K562 (cell line): ENCODE results near the gene PSMD9. TPM values are rescaled to one million over a fixed set of nuclear protein-coding genes. Genes with fewer than 3 reads are reported as not detected.
A peak's percentile ranks its signal among the peaks of the same experiment; 100 is the strongest.

Source experiments
- BRD9 ChIP-seq: fragments of 450-650 bp; IDR thresholded peaks from 2 replicates; pipeline ENCODE4 v1.6.1; 2018; ENCODE audit warnings: low read depth; ENCODE audit not compliant: partially characterized antibody
- CC2D1A ChIP-seq: fragments of 450-650 bp; IDR thresholded peaks from 2 replicates; pipeline ENCODE4 v1.6.1; 2017; ENCODE audit warnings: mild to moderate bottlenecking
- DDX20 ChIP-seq: fragments of 450-650 bp; IDR thresholded peaks from 2 replicates; pipeline ENCODE4 v1.6.1; 2016; ENCODE audit warnings: missing genetic modification characterization, low read depth, mild to moderate bottlenecking, missing compliant biosample characterization, moderate library complexity
- DMBX1 ChIP-seq: fragments of 250-450 bp; sonication (Bioruptor Pico); IDR thresholded peaks from 2 replicates; pipeline ENCODE4 v1.8.0; 2022; ENCODE audit warnings: inconsistent platforms, mild to moderate bottlenecking, moderate library complexity, borderline replicate concordance
- FOXA3 ChIP-seq, 2 experiments: fragments of 450-650 bp in 1 of 2; sonication (generic) in 1 of 2; formaldehyde crosslinking; IDR thresholded peaks in 1 of 2; conservative IDR thresholded peaks in 1 of 2; 2 replicates each; pipeline versions ENCODE4 v1.4.0 to v1.8.0; 2020 to 2022; ENCODE audit warnings: mild to moderate bottlenecking in 2 of 2, missing genetic modification reagents in 1 of 2
- GATA2 ChIP-seq: sonication (generic); formaldehyde crosslinking; IDR thresholded peaks from 2 replicates; pipeline ENCODE4 v1.4.0; 2020; ENCODE audit warnings: mild to moderate bottlenecking, missing genetic modification reagents
- HDAC2 ChIP-seq: fragments of 450-650 bp; IDR thresholded peaks from 2 replicates; pipeline ENCODE4 v1.6.1; 2016; ENCODE audit warnings: mild to moderate bottlenecking
- HDAC8 ChIP-seq: fragments of 450-650 bp; IDR thresholded peaks from 2 replicates; pipeline ENCODE4 v1.6.1; 2016; ENCODE audit warnings: mild to moderate bottlenecking, missing genetic modification characterization, moderate library complexity, missing compliant biosample characterization
- HDGF ChIP-seq: fragments of 450-650 bp; IDR thresholded peaks from 2 replicates; pipeline ENCODE4 v1.6.1; 2016
- HLTF ChIP-seq: fragments of 450-650 bp; IDR thresholded peaks from 2 replicates; pipeline ENCODE4 v1.6.1; 2016
- HSF4 ChIP-seq: fragments of 250-450 bp; sonication (Bioruptor Pico); IDR thresholded peaks from 2 replicates; pipeline ENCODE4 v2.1.2; 2022; ENCODE audit warnings: mild to moderate bottlenecking, moderate library complexity, borderline replicate concordance
- ID3 ChIP-seq, 2 experiments: fragments of 250-450 bp in 1 of 2; fragments of 450-650 bp in 1 of 2; sonication (Bioruptor Pico) in 1 of 2; IDR thresholded peaks; 2 replicates each; pipeline versions ENCODE4 v1.6.1 to v1.8.0; 2016 to 2021; ENCODE audit warnings: mild to moderate bottlenecking in 2 of 2, moderate library complexity in 2 of 2, missing compliant biosample characterization in 1 of 2, missing genetic modification characterization in 1 of 2
- MECOM ChIP-seq: fragments of 250-450 bp; sonication (Bioruptor Pico); IDR thresholded peaks from 2 replicates; pipeline ENCODE4 v1.8.0; 2022; ENCODE audit warnings: inconsistent platforms
- NKRF ChIP-seq: fragments of 450-650 bp; IDR thresholded peaks from 2 replicates; pipeline ENCODE4 v1.6.1; 2016; ENCODE audit warnings: borderline replicate concordance
- NR2F6 ChIP-seq: fragments of 450-650 bp; formaldehyde crosslinking; IDR thresholded peaks from 2 replicates; pipeline ENCODE4 v1.4.0; 2020; ENCODE audit warnings: mild to moderate bottlenecking
- PHF20 ChIP-seq: fragments of 450-650 bp; IDR thresholded peaks from 2 replicates; pipeline ENCODE4 v1.6.1; 2018; ENCODE audit not compliant: partially characterized antibody
- PHF21A ChIP-seq: fragments of 450-650 bp; IDR thresholded peaks from 2 replicates; pipeline ENCODE4 v1.6.1; 2017; ENCODE audit warnings: low read depth, borderline replicate concordance
- PTTG1 ChIP-seq: fragments of 450-650 bp; IDR thresholded peaks from 2 replicates; pipeline ENCODE4 v1.6.1; 2016; ENCODE audit warnings: low read depth, mild to moderate bottlenecking, missing genetic modification characterization, missing compliant biosample characterization
- RBM25 ChIP-seq: fragments of 200-400 bp; formaldehyde crosslinking; IDR thresholded peaks from 2 replicates; pipeline ENCODE4 v1.6.1; 2018; ENCODE audit warnings: low read length, low read depth, moderate library complexity; ENCODE audit not compliant: severe bottlenecking
- SAP30 ChIP-seq: fragments of 200-600 bp; sonication (generic); IDR thresholded peaks from 2 replicates; pipeline ENCODE4 v1.6.1; 2012; ENCODE audit warnings: borderline replicate concordance, low read depth, mild to moderate bottlenecking, moderate library complexity, low read length, control low read depth, inconsistent platforms; ENCODE audit not compliant: insufficient read depth, poor library complexity, severe bottlenecking
- SMARCA4 ChIP-seq: fragments of 450-650 bp; IDR thresholded peaks from 2 replicates; pipeline ENCODE4 v1.6.1; 2016
- SMARCA5 ChIP-seq: fragments of 450-650 bp; IDR thresholded peaks from 2 replicates; pipeline ENCODE4 v1.6.1; 2016
- SMARCE1 ChIP-seq: fragments of 450-650 bp; IDR thresholded peaks from 2 replicates; pipeline ENCODE4 v1.7.1; 2016; ENCODE audit warnings: mild to moderate bottlenecking
- TAL1 ChIP-seq: fragments of 450-650 bp; IDR thresholded peaks from 2 replicates; pipeline ENCODE4 v1.6.1; 2016; ENCODE audit warnings: mild to moderate bottlenecking
- TCF7 ChIP-seq: sonication (generic); IDR thresholded peaks from 2 replicates; pipeline ENCODE4 v1.6.1; 2016; ENCODE audit warnings: antibody characterized with exemption, borderline replicate concordance
- TRIM24 ChIP-seq, 2 experiments: fragments of 450-650 bp; IDR thresholded peaks; 2 replicates each; pipeline ENCODE4 v1.6.1; 2016
- ZNF589 ChIP-seq: fragments of 200-800 bp; sonication (Bioruptor generic); IDR thresholded peaks from 2 replicates; pipeline ENCODE4 v1.6.1; 2016; ENCODE audit warnings: low read depth, missing genetic modification characterization, missing compliant biosample characterization
- ZNF76 ChIP-seq: fragments of 250-450 bp; sonication (Bioruptor Pico); IDR thresholded peaks from 2 replicates; pipeline ENCODE4 v1.4.0; 2020; ENCODE audit warnings: mild to moderate bottlenecking, moderate library complexity, borderline replicate concordance
- polyA plus RNA-seq, 8 experiments: library from polyadenylated mRNA; depleted of rRNA in 4 of 8; stranded (reverse) in 5 of 8; unstranded in 3 of 8; fragments of >200 nt; fragmentation: Nextera tagmentation in 2 of 8; fragmentation: Illumina TruSeq in 1 of 8; extraction: Ambion mirVana in 2 of 8; extraction: Trizol in 1 of 8; gene quantifications; 2 replicates each; pipeline versions ENCODE4 v1.2.1 to v1.2.3, GENCODE V29; 2011 to 2014; ENCODE audit warnings: inconsistent platforms in 1 of 8, missing spikeins in 1 of 8
- total RNA-seq, 7 experiments: library from RNA; depleted of rRNA in 6 of 7; stranded (reverse); fragments of >200 nt in 6 of 7; fragmentation: Illumina TruSeq in 2 of 7; extraction: Trizol in 2 of 7; gene quantifications; 2 replicates each; pipeline versions ENCODE4 v1.2.1 to v1.2.3, GENCODE V29; 2011 to 2021; ENCODE audit warnings: low replicate concordance in 1 of 7

The PSMD9 gene
- total and polyA plus RNA-seq, 9 of the 15 experiments (the other 6 are each of a cell fraction or from before 2014, with no cell fraction given): 12.2 to 143 (median 61.3) TPM

- peak; percentile 67 to 85; a peak in 3 of 4 replicates for TF ChIP-seq FOXA3 (CRISPR knock-in tag; conservative IDR thresholded peaks at IDR 0.05 in 1 of 2, IDR thresholded peaks at IDR 0.05 in 1 of 2)
- no peak for TF ChIP-seq ZNF76 (CRISPR knock-in tag)
- TF ChIP-seq DDX20 (tag): peak; percentile 76; the same call in 1 of the 2 replicates
- peak; percentile 100 for TF ChIP-seq SMARCA5
- TF ChIP-seq SMARCA4: peak; percentile 63
- peak; percentile 97 for TF ChIP-seq GATA2
- TF ChIP-seq RBM25: peak; percentile 98
- peak; percentile 76; the same call in 1 of the 2 replicates for TF ChIP-seq ZNF589 (CRISPR knock-in tag)
- TF ChIP-seq NR2F6 (CRISPR knock-in tag): no peak
- TF ChIP-seq TRIM24 (IDR thresholded peaks at IDR 0.05): 0 out of 4 replicates have a peak, but pooled peaks of 1 of the 2 experiments have one; percentile 39
- TF ChIP-seq NKRF: 0 out of 2 replicates have a peak, but pooled peaks have one; percentile 14
- TF ChIP-seq PHF20: peak; percentile 89
- TF ChIP-seq HDGF: peak; percentile 98
- peak; percentile 60; the same call in 1 of the 2 replicates for TF ChIP-seq HLTF
- TF ChIP-seq HDAC2: peak; percentile 100
- TF ChIP-seq ID3 (CRISPR knock-in tag; IDR thresholded peaks at IDR 0.05): no peak
- peak; percentile 81 for TF ChIP-seq ID3 (tag; IDR thresholded peaks at IDR 0.05)
- peak; percentile 59; the same call in 1 of the 2 replicates for TF ChIP-seq MECOM
- TF ChIP-seq PHF21A: peak; percentile 69; the same call in 1 of the 2 replicates
- TF ChIP-seq TCF7: no peak
- TF ChIP-seq CC2D1A: peak; percentile 87
- peak; percentile 35; the same call in 1 of the 2 replicates for TF ChIP-seq SMARCE1
- TF ChIP-seq HDAC8 (tag): 0 out of 2 replicates have a peak, but pooled peaks have one; percentile 0
- peak; percentile 76 for TF ChIP-seq PTTG1 (tag)
- TF ChIP-seq TAL1: peak; percentile 39
- TF ChIP-seq HSF4 (CRISPR knock-in tag): 0 out of 2 replicates have a peak, but pooled peaks have one; percentile 40
- TF ChIP-seq DMBX1: peak; percentile 79
- no peak for TF ChIP-seq SAP30
- peak; percentile 89 for TF ChIP-seq BRD9
Observed at GRCh38 chr12:121888083-121888477, 510 bp upstream of the PSMD9 start (continued).
